WERI-Rb-1 (cell line): ENCODE data around the gene SRSF7.
"Not testable (repeated sequence)": the region's sequence is repeated elsewhere in the genome, so short reads cannot be mapped to it uniquely, and the experiment has no call there.

ENCODE experiments used
- DNase-seq: peaks from one replicate; pipeline ENCODE4 v3.0.0-alpha.2; 2020
- H3K27ac ChIP-seq: fragments of 250-450 bp; sonication (Bioruptor Pico); 2 replicates; pipeline ENCODE4 v1.5.1; 2020; ENCODE audit warnings: mild to moderate bottlenecking, moderate library complexity
- H3K27me3 ChIP-seq: fragments of 250-450 bp; sonication (Bioruptor Pico); 2 replicates; pipeline ENCODE4 v1.5.1; 2021; ENCODE audit warnings: mild to moderate bottlenecking, low read depth, moderate library complexity; ENCODE audit not compliant: insufficient read depth, severe bottlenecking
- H3K36me3 ChIP-seq: fragments of 250-450 bp; sonication (Bioruptor Pico); 2 replicates; pipeline ENCODE4 v1.5.1; 2020; ENCODE audit warnings: mild to moderate bottlenecking, moderate library complexity
- H3K4me3 ChIP-seq: 2 replicates; pipeline ENCODE4 v1.5.1; 2011; ENCODE audit warnings: low read depth, mild to moderate bottlenecking, control low read depth, low read length
- H3K9me3 ChIP-seq: fragments of 250-450 bp; sonication (Bioruptor Pico); 2 replicates; pipeline ENCODE4 v1.5.1; 2021; ENCODE audit warnings: mild to moderate bottlenecking, moderate library complexity; ENCODE audit not compliant: severe bottlenecking
- TF ChIP-seq, protein P1 (sequence below): IDR thresholded peaks from 2 replicates; pipeline ENCODE4 v1.5.1; 2011; ENCODE audit warnings: low read depth, mild to moderate bottlenecking, control low read depth, inconsistent platforms, low read length

SRSF7 gene

DNA sequence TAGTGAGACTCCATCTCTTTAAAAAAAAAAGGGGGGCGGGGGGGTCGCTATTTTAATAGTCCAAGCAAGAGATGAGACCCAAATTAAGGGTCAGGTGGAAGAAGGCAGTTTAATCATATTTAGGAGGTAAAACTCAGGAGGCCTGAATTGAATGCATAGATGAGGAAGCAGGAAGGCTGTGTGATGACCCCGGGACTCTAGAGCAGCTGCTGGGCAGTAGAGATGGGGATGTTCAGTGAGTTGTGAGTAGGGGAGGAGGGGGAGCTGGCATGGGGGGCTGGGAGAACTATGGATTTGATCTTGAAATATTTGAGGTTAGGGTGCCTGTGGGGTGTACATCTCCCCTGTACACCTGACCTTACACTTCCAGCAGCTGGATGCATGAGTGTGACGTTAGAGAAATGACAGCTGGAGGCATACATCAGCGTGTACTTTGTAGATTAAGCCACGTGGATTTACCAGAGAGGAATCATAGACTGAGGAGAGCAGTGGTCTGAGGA lies 44.3 kb downstream of the SRSF7 start:
- no peak overlapping the region for H3K4me3 ChIP-seq
- no peaks in the 10 kb centered on the region for H3K9me3 ChIP-seq
- no peak overlapping the region for H3K27ac ChIP-seq
- DNase-seq = no peak
- TF ChIP-seq, protein P1, sequence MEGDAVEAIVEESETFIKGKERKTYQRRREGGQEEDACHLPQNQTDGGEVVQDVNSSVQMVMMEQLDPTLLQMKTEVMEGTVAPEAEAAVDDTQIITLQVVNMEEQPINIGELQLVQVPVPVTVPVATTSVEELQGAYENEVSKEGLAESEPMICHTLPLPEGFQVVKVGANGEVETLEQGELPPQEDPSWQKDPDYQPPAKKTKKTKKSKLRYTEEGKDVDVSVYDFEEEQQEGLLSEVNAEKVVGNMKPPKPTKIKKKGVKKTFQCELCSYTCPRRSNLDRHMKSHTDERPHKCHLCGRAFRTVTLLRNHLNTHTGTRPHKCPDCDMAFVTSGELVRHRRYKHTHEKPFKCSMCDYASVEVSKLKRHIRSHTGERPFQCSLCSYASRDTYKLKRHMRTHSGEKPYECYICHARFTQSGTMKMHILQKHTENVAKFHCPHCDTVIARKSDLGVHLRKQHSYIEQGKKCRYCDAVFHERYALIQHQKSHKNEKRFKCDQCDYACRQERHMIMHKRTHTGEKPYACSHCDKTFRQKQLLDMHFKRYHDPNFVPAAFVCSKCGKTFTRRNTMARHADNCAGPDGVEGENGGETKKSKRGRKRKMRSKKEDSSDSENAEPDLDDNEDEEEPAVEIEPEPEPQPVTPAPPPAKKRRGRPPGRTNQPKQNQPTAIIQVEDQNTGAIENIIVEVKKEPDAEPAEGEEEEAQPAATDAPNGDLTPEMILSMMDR = no peak
- no peaks in the 10 kb centered on the region for H3K27me3 ChIP-seq
- H3K36me3 ChIP-seq = no peaks in the 10 kb centered on the region

DNA sequence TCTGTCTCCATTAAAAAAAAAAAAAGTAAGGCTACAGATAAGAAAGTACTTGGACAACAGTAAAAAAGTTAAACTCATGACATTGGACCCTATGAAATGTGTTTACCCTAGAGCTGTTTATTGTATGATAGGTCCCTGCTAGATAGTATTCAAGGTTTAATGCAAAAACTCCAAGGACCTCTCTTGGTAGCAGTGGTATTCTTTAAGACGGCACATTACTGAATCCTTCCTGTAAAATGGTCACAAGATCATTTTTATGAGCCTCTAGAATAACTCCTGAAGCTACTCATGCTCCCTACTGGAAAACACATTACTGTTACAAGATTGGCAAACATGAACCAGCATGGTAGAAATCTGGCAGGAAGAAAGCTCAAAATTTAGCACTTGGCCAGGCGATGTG lies 46.5 kb downstream of the SRSF7 start:
- TF ChIP-seq, protein P1 = no peak
- Histone ChIP-seq H3K36me3 (no peaks in the 10 kb centered on the region), H3K4me3 (no peak overlapping the region), H3K9me3 (no peaks in the 10 kb centered on the region), H3K27ac (no peak overlapping the region), H3K27me3 (no peaks in the 10 kb centered on the region)
- no peak for DNase-seq

DNA sequence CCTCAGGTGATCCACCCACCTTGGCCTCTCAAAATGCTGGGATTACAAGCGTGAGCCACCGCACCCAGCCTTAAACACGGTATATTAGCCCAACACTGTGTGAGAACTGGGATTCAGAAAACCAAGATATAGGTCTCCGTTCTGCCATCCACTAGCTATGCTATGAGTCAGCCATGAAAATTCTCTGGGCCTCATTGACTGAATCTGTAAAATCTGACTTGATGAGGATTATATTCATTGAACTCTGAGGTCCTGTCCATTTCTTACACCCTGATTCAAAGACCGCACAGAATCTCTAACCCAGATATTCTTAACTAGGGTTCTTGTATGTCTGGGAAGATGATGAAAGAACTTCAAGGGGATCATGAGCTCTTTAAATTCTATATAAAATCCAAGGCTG lies 47.8 kb downstream of the SRSF7 start:
- not testable (repeated sequence) for H3K27ac ChIP-seq, H3K27me3 ChIP-seq, H3K9me3 ChIP-seq, H3K4me3 ChIP-seq, H3K36me3 ChIP-seq, DNase-seq

DNA sequence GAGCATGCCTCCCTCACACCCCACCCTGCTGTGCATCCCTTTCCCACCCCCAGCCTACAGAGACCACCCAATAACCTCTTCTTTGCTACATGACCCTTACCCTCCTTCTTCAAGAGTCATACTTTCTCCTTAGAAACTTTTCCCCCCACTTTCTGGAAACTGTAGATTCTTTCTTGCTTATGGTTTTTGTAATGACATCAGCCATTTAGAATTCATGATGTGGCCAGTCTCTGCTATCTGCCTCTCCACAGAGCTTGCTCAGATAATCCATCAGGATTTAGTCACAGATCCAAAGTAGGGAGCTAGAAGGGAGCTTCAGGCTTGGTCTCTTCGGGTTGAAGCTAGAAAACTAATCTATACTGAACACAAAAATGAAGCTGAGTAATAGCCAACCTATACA lies 48.7 kb downstream of the SRSF7 start:
- Histone ChIP-seq H3K36me3 (no peaks in the 10 kb centered on the region), H3K9me3 (no peaks in the 10 kb centered on the region), H3K4me3 (no peak overlapping the region), H3K27ac (no peak overlapping the region), H3K27me3 (no peaks in the 10 kb centered on the region)
- DNase-seq = peak; percentile 40
- TF ChIP-seq, protein P1 = no peak

DNA sequence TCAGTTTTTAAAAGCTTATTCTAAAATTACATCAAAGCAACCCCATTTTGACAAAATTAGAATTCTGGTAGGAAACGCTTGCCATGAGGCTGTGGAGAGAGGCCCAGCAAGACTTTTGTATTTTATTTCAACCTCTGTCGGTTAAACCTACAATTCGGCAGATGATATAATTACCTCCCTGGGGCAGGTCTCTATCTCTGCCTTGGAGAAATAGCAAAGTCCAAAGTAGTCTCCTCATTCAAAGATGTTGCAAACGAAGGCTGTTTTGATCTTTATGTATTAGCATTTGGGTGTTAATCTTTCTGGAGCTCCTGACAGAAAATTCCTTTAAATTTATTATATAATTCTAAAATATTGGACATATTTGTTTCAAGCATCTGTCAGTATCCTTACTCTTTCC lies 49.6 kb downstream of the SRSF7 start:
- TF ChIP-seq, protein P1 = no peak
- no peak overlapping the region for H3K27ac ChIP-seq
- no peaks in the 10 kb centered on the region for H3K9me3 ChIP-seq
- H3K27me3 ChIP-seq = no peaks in the 10 kb centered on the region
- H3K4me3 ChIP-seq = no peak overlapping the region
- no peak for DNase-seq
- H3K36me3 ChIP-seq = no peaks in the 10 kb centered on the region

DNA sequence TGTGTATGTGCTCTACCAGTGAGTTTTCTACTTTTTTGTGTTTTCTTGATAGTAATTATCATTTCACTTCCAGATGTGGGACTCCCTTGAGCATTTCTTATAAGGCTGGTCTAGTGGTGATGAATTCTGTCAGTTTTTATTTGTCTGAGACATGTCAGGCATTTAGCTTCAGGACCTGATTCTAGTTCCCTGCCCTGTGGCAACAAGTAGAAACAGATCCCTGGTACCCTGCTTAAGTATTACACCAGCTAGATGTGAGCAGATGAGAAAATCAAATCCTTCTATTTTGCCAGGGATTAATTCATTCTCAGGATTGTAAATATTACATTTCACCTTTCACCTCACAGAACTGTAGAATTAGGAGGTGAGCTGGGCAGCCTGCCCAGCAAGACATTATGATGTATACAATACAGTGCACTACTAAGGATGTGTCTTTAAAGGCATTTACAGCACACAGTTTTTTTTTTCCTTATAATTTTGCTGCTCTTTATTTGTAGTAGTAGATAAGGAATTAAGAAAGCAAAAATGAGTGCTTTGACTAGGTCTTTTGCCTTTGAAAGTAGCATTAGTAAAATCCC lies 50.2 kb downstream of the SRSF7 start:
- H3K9me3 ChIP-seq = no peaks in the 10 kb centered on the region
- no peak for DNase-seq
- TF ChIP-seq, protein P1 = no peak
- no peaks in the 10 kb centered on the region for H3K36me3 ChIP-seq
- H3K27ac ChIP-seq = no peak overlapping the region
- H3K27me3 ChIP-seq = no peaks in the 10 kb centered on the region
- no peak overlapping the region for H3K4me3 ChIP-seq
